GM23338 (cell line): ENCODE results near the gene MYOD1. TPM values are rescaled to one million over a fixed set of nuclear protein-coding genes. Genes with fewer than 3 reads are reported as not detected.

Source experiments
- ATAC-seq: fragments of 200-7000 bp; cut with Tn5 transposase; 3 replicates; pipeline ENCODE4 v1.9.1; 2020
- DNase-seq: peaks from one replicate; pipeline ENCODE4 v3.0.0-alpha.2; 2015; ENCODE audit warnings: low spot score
- H2AFZ ChIP-seq: fragments of 200-600 bp; sonication (generic); 2 replicates; pipeline ENCODE4 v1.8.0; 2016; ENCODE audit warnings: antibody characterized with exemption, mild to moderate bottlenecking, moderate library complexity
- H3F3A ChIP-seq: fragments of 200-600 bp; sonication (generic); replicated peaks from 2 replicates; pipeline ENCODE4 v1.8.0; 2017; ENCODE audit warnings: antibody characterized with exemption, mixed run types, low read depth
- H3K27ac ChIP-seq: fragments of 200-600 bp; sonication (generic); 2 replicates; pipeline ENCODE4 v1.6.1; 2016; ENCODE audit warnings: low read depth
- H3K27me3 ChIP-seq: fragments of 200-600 bp; sonication (generic); 2 replicates; pipeline ENCODE4 v1.8.0; 2016; ENCODE audit warnings: mild to moderate bottlenecking, mixed run types, moderate library complexity; ENCODE audit not compliant: insufficient read depth
- H3K36me3 ChIP-seq: fragments of 200-600 bp; sonication (generic); 2 replicates; pipeline ENCODE4 v1.8.0; 2016; ENCODE audit warnings: mild to moderate bottlenecking; ENCODE audit not compliant: insufficient read depth
- H3K4me1 ChIP-seq: fragments of 200-600 bp; sonication (generic); 2 replicates; pipeline ENCODE4 v1.8.0; 2016; ENCODE audit warnings: mild to moderate bottlenecking, moderate library complexity; ENCODE audit not compliant: insufficient read depth
- H3K4me2 ChIP-seq: fragments of 200-600 bp; sonication (generic); 2 replicates; pipeline ENCODE4 v1.7.1; 2017; ENCODE audit warnings: mixed run types
- H3K4me3 ChIP-seq: fragments of 200-600 bp; sonication (generic); 2 replicates; pipeline ENCODE4 v1.6.1; 2016; ENCODE audit warnings: mixed run types
- H3K79me2 ChIP-seq: fragments of 200-600 bp; sonication (generic); replicated peaks from 2 replicates; pipeline ENCODE4 v1.8.0; 2017; ENCODE audit warnings: mild to moderate bottlenecking; ENCODE audit not compliant: insufficient read depth
- H3K9me2 ChIP-seq: fragments of 200-600 bp; sonication (generic); 2 replicates; pipeline ENCODE4 v1.8.0; 2017; ENCODE audit not compliant: insufficient read depth
- H4K20me1 ChIP-seq: fragments of 200-600 bp; sonication (generic); replicated peaks from 2 replicates; pipeline ENCODE4 v1.8.0; 2017; ENCODE audit warnings: mild to moderate bottlenecking; ENCODE audit not compliant: insufficient read depth
- H3K27ac Mint-ChIP-seq: 2 replicates; pipeline ENCODE4 v1.8.0; 2020; ENCODE audit warnings: inconsistent platforms, mild to moderate bottlenecking, moderate library complexity, mixed read lengths
- H3K27me3 Mint-ChIP-seq: 3 replicates; pipeline ENCODE4 v1.8.0; 2022; ENCODE audit warnings: low read depth, mild to moderate bottlenecking, moderate library complexity, mixed read lengths, inconsistent platforms; ENCODE audit not compliant: insufficient read depth, poor library complexity
- H3K36me3 Mint-ChIP-seq: 3 replicates; pipeline ENCODE4 v1.8.0; 2021; ENCODE audit warnings: low read depth, mild to moderate bottlenecking, inconsistent platforms, moderate library complexity, mixed read lengths
- H3K4me1 Mint-ChIP-seq: 3 replicates; pipeline ENCODE4 v1.8.0; 2020; ENCODE audit warnings: mild to moderate bottlenecking, inconsistent platforms, mixed read lengths
- H3K4me3 Mint-ChIP-seq: 3 replicates; pipeline ENCODE4 v1.8.0; 2021; ENCODE audit warnings: moderate library complexity, mild to moderate bottlenecking, inconsistent platforms, mixed read lengths
- H3K9me3 Mint-ChIP-seq: 3 replicates; pipeline ENCODE4 v1.8.0; 2020; ENCODE audit warnings: moderate library complexity, mild to moderate bottlenecking, inconsistent platforms, mixed read lengths
- CTCF ChIP-seq, 2 experiments: fragments of 200-600 bp in 1 of 2; sonication (generic) in 1 of 2; conservative IDR thresholded peaks; 2 replicates each; pipeline versions ENCODE4 v1.5.1 to v1.6.1; 2016 to 2017; ENCODE audit warnings: antibody characterized with exemption in 2 of 2, low read depth in 2 of 2, mild to moderate bottlenecking in 2 of 2, moderate library complexity in 1 of 2
- ETS1 ChIP-seq: IDR thresholded peaks from 2 replicates; pipeline ENCODE4 v1.6.1; 2016; ENCODE audit warnings: antibody characterized with exemption
- EZH2 ChIP-seq: fragments of 200-600 bp; sonication (generic); IDR thresholded peaks from one replicate; pipeline ENCODE4 v1.8.0; 2017; ENCODE audit warnings: antibody characterized with exemption, mild to moderate bottlenecking, low read depth; ENCODE audit not compliant: unreplicated experiment
- JUNB ChIP-seq: IDR thresholded peaks from one replicate; pipeline ENCODE4 v1.6.1; 2016; ENCODE audit warnings: antibody characterized with exemption; ENCODE audit not compliant: unreplicated experiment
- NANOG ChIP-seq: IDR thresholded peaks from 2 replicates; pipeline ENCODE4 v1.6.1; 2016; ENCODE audit warnings: antibody characterized with exemption, borderline replicate concordance
- REST ChIP-seq: IDR thresholded peaks from one replicate; pipeline ENCODE4 v1.6.1; 2018; ENCODE audit warnings: antibody characterized with exemption; ENCODE audit not compliant: unreplicated experiment
- STAT1 ChIP-seq: IDR thresholded peaks from one replicate; pipeline ENCODE4 v1.6.1; 2016; ENCODE audit warnings: antibody characterized with exemption; ENCODE audit not compliant: unreplicated experiment
- ZNF114 ChIP-seq: fragments of 250-450 bp; sonication (Bioruptor Pico); IDR thresholded peaks from 2 replicates; pipeline ENCODE4 v1.5.0; 2020; ENCODE audit warnings: mild to moderate bottlenecking, moderate library complexity
- ZNF331 ChIP-seq: fragments of 250-450 bp; sonication (Bioruptor Pico); IDR thresholded peaks from 2 replicates; pipeline ENCODE4 v1.5.0; 2020; ENCODE audit warnings: low read depth, mild to moderate bottlenecking, moderate library complexity
- polyA plus RNA-seq: library from polyadenylated mRNA; unstranded; fragments of >200 nt; fragmentation: Nextera tagmentation; extraction: Ambion mirVana; gene quantifications from 2 replicates; pipeline ENCODE4 v1.2.1, GENCODE V29; 2016
- total RNA-seq: library from RNA; depleted of rRNA; stranded (reverse); fragments of >200 nt; shearing (Covaris generic); gene quantifications from 2 replicates; pipeline ENCODE4 v1.2.3, GENCODE V29; 2014

MYOD1 gene
- total and polyA plus RNA-seq, 2 experiments from 2014 or later, result not detected

- Histone ChIP-seq H3K36me3 (no peaks in the 10 kb centered on the region), H4K20me1 (peaks cover 3% of the 10 kb centered on the region; the same call in 1 of the 2 replicates), H3K9me2 (no peaks in the 10 kb centered on the region), H3K27me3 (peaks cover 36% of the 10 kb centered on the region), H2AFZ (no peak overlapping the region), H3K27ac (no peak overlapping the region), H3K4me2 (no peak overlapping the region), H3F3A (no peaks in the 10 kb centered on the region), H3K4me1 (no peaks in the 10 kb centered on the region), H3K79me2 (no peaks in the 10 kb centered on the region), H3K4me3 (no peak overlapping the region)
- Mint-ChIP-seq H3K27me3 (peaks cover 29% of the 10 kb centered on the region), H3K4me3 (no peak overlapping the region), H3K9me3 (peaks cover 12% of the 10 kb centered on the region), H3K36me3 (peaks cover 3% of the 10 kb centered on the region; the same call in 2 of the 3 replicates), H3K4me1 (0 out of 3 replicates have a peak, but pooled peaks cover 4% of the 10 kb centered on the region), H3K27ac (no peak overlapping the region)
- TF ChIP-seq ETS1, result no peak
- TF ChIP-seq ZNF331 (CRISPR knock-in tag), result no peak
- no peak for TF ChIP-seq STAT1
- TF ChIP-seq NANOG, result no peak
- TF ChIP-seq ZNF114 (CRISPR knock-in tag), result no peak
- no peak for TF ChIP-seq EZH2
- TF ChIP-seq CTCF (conservative IDR thresholded peaks at IDR 0.05; ENCODE audit: low read depth in 2 of 2), result no peak
- no peak for TF ChIP-seq JUNB
- TF ChIP-seq REST, result no peak
- no peak for DNase-seq
- ATAC-seq, result no peak
These were observed 19.9 kb upstream of the MYOD1 start for GRCh38 chr11:17699147-17700114.
